Endothelial cell of umbilical vein (primary cell): ENCODE measurements around the gene MICA. TPM values are rescaled to one million over a fixed set of nuclear protein-coding genes. Genes with fewer than 3 reads are reported as not detected.

ENCODE experiments used
- BruUV-seq: library from RNA; stranded (reverse); fragments of 400-500 nt; replicated peaks from 2 replicates; lab custom pipeline; 2021; lab: Mats Ljungman, UMichigan
- CTCF ChIA-PET: fragments of 300-600, 350-600 bp; sonication (Branson Sonifier 250); formaldehyde crosslinking; loops from one replicate; lab custom pipeline; 2021; ENCODE audit warnings: antibody characterized with exemption, inconsistent platforms; lab: Charles Lee
- POLR2A ChIA-PET: fragments of 300-600, 350-600 bp; sonication (Branson Sonifier 250); formaldehyde crosslinking; loops from one replicate; lab custom pipeline; 2021; ENCODE audit warnings: antibody characterized with exemption, inconsistent platforms; lab: Charles Lee
- DNase-seq: peaks from one replicate; pipeline ENCODE4 v3.0.0-alpha.2; 2011; ENCODE audit warnings: low read depth, low spot score
- FAIRE-seq: peaks from 2 replicates; lab custom pipeline; 2011; peaks lifted over from hg19 to GRCh38; lab: Jason Lieb, UNC
- H2AFZ ChIP-seq: 2 replicates; pipeline ENCODE4 v1.6.0; 2012; ENCODE audit warnings: low read depth, low read length, control low read depth, inconsistent platforms
- H3K27ac ChIP-seq: 2 replicates; pipeline ENCODE4 v1.5.1; 2011; ENCODE audit warnings: low read depth, mild to moderate bottlenecking, control low read depth, low read length, moderate library complexity; ENCODE audit not compliant: insufficient read depth
- H3K27me3 ChIP-seq, 2 experiments: 2 replicates each; pipeline versions ENCODE4 v1.6.0 to v1.6.1; 2011; ENCODE audit warnings: low read length in 2 of 2, mixed read lengths in 1 of 2; ENCODE audit not compliant: control insufficient read depth in 2 of 2, insufficient read depth in 2 of 2
- H3K36me3 ChIP-seq, 2 experiments: 2 replicates in 1 of 2; 3 replicates in 1 of 2; pipeline ENCODE4 v1.5.1; 2011; ENCODE audit warnings: low read length in 2 of 2, mild to moderate bottlenecking in 1 of 2, moderate library complexity in 1 of 2; ENCODE audit not compliant: control insufficient read depth in 2 of 2, insufficient read depth in 2 of 2; ENCODE audit errors: extremely low read depth in 1 of 2
- H3K4me1 ChIP-seq: 3 replicates; pipeline ENCODE4 v1.5.1; 2011; ENCODE audit warnings: mild to moderate bottlenecking, low read length; ENCODE audit not compliant: control insufficient read depth, insufficient read depth; ENCODE audit errors: extremely low read depth
- H3K4me2 ChIP-seq: 2 replicates; pipeline ENCODE4 v1.6.1; 2011; ENCODE audit warnings: low read length, control low read depth, mixed read lengths; ENCODE audit not compliant: insufficient read depth
- H3K4me3 ChIP-seq, 3 experiments: fragments of 200-600 bp in 1 of 3; sonication (generic), shearing (Covaris generic) in 1 of 3; replicated peaks in 1 of 3; 2 replicates each; pipeline ENCODE4 v1.5.1; 2011 to 2016; ENCODE audit warnings: control low read depth in 3 of 3, low read length in 3 of 3, mild to moderate bottlenecking in 2 of 3, inconsistent platforms in 1 of 3, low read depth in 1 of 3, moderate library complexity in 1 of 3; ENCODE audit not compliant: insufficient read depth in 1 of 3
- H3K79me2 ChIP-seq: 2 replicates; pipeline ENCODE4 v1.6.0; 2012; ENCODE audit warnings: low read length, inconsistent platforms; ENCODE audit not compliant: control insufficient read depth, insufficient read depth
- H3K9ac ChIP-seq: replicated peaks from 2 replicates; pipeline ENCODE3; 2011; ENCODE audit warnings: low read length, control low read depth; ENCODE audit not compliant: insufficient read depth; ENCODE audit errors: extremely low read depth
- H3K9me1 ChIP-seq: replicated peaks from 3 replicates; pipeline ENCODE4 v1.6.0; 2011; ENCODE audit warnings: mild to moderate bottlenecking, low read length; ENCODE audit not compliant: control insufficient read depth, insufficient read depth; ENCODE audit errors: extremely low read depth
- H3K9me3 ChIP-seq: replicated peaks from 2 replicates; pipeline ENCODE4 v1.5.1; 2012; ENCODE audit warnings: low read length, inconsistent platforms; ENCODE audit not compliant: control insufficient read depth, insufficient read depth
- H4K20me1 ChIP-seq: replicated peaks from 2 replicates; pipeline ENCODE3; 2011; ENCODE audit warnings: mild to moderate bottlenecking, low read length; ENCODE audit not compliant: control insufficient read depth, insufficient read depth; ENCODE audit errors: extremely low read depth
- CTCF ChIP-seq, 2 donors: IDR thresholded peaks; 1 replicate in 1 of 2; 2 replicates in 1 of 2; pipeline ENCODE4 v1.5.1; 2011; ENCODE audit warnings: low read length in 2 of 2, mild to moderate bottlenecking in 2 of 2, moderate library complexity in 2 of 2, control low read depth in 1 of 2, inconsistent platforms in 1 of 2, low read depth in 1 of 2; ENCODE audit not compliant: insufficient read depth in 1 of 2; ENCODE audit errors: extremely low read depth in 1 of 2
- EZH2 ChIP-seq: IDR thresholded peaks from 2 replicates; pipeline ENCODE4 v1.6.1; 2012; ENCODE audit warnings: borderline replicate concordance, low read depth, mild to moderate bottlenecking, moderate library complexity, low read length, inconsistent platforms; ENCODE audit not compliant: severe bottlenecking
- FOS ChIP-seq: IDR thresholded peaks from 2 replicates; pipeline ENCODE4 v1.6.1; 2011; ENCODE audit warnings: mild to moderate bottlenecking, low read length, moderate library complexity, borderline replicate concordance; ENCODE audit not compliant: insufficient read depth
- GATA2 ChIP-seq: IDR thresholded peaks from 2 replicates; pipeline ENCODE4 v1.7.0; 2011; ENCODE audit warnings: low read depth, mild to moderate bottlenecking, moderate library complexity, mixed read lengths, low read length; ENCODE audit not compliant: insufficient read length, insufficient read depth
- JUN ChIP-seq: IDR thresholded peaks from 2 replicates; pipeline ENCODE4 v1.6.1; 2011; ENCODE audit warnings: borderline replicate concordance, low read depth; ENCODE audit not compliant: insufficient read length, insufficient read depth
- MYC ChIP-seq: IDR thresholded peaks from one replicate; pipeline ENCODE4 v1.6.1; 2011; ENCODE audit warnings: mild to moderate bottlenecking, low read depth, low read length
- POLR2A ChIP-seq: IDR thresholded peaks from 2 replicates; pipeline ENCODE4 v1.6.1; 2012; ENCODE audit warnings: low read depth, mild to moderate bottlenecking, control low read depth, low read length
- POLR2AphosphoS5 ChIP-seq: IDR thresholded peaks from 2 replicates; pipeline ENCODE4 v1.6.1; 2012; ENCODE audit warnings: low read depth, mild to moderate bottlenecking, control low read depth, low read length, moderate library complexity; ENCODE audit not compliant: insufficient read depth
- dilution Hi-C: fragments of 300-500 bp; cut with MboI; formaldehyde crosslinking; loops from one replicate; pipeline ENCODE4 v1.15.0; 2019; ENCODE audit warnings: low sequenced_read_pairs; ENCODE audit not compliant: extremely low pct_ligation_motif_present
- intact Hi-C: fragments of 100-400 bp; cut with micrococcal nuclease; formaldehyde crosslinking; loops from one replicate; pipeline ENCODE4 v1.10.0; 2022
- polyA plus RNA-seq, 4 experiments: library from polyadenylated mRNA; depleted of rRNA in 3 of 4; stranded (reverse) in 3 of 4; unstranded in 1 of 4; fragments of >200 nt; gene quantifications; 2 replicates each; pipeline versions ENCODE4 v1.2.1 to v1.2.3, GENCODE V29; 2011 to 2012; ENCODE audit warnings: missing spikeins in 1 of 4
- total RNA-seq: library from RNA; stranded (reverse); gene quantifications from 2 replicates; pipeline ENCODE4 v1.2.3, GENCODE V29; 2021
- TF ChIP-seq, protein P1 (sequence below): IDR thresholded peaks from 2 replicates; pipeline ENCODE4 v1.6.1; 2011; ENCODE audit not compliant: insufficient read depth, insufficient read length

The MICA gene
- total and polyA plus RNA-seq, 2 donors (not counting 3 experiments of a cell fraction or from before 2014, with no cell fraction given), result 42.5 to 99.3 TPM

DNA sequence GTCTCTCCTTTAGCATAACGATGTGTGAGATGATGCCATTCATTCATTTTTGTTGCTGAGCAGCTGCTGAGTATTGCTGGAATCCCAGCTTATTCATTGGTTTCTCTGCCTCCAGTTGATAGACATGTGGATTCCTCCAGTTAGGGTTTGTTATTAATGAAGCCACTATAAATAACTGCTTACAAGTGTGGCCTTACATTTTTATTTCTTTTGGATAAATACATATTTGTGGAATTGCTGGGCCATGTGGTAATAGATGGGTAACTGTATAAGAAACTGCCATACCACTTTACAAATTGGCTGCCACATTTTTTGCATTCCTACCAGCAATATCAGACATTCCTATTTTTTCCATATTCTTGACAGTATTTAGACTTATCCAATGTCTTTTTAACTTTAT is 43.8 kb upstream of the MICA start:
- Histone ChIP-seq H3K36me3 (peaks cover 0 to under 1% of the 10 kb centered on the region in 2 experiments), H3K4me2 (no peak overlapping the region), H3K27ac (no peak overlapping the region), H2AFZ (no peak overlapping the region), H4K20me1 (no peaks in the 10 kb centered on the region), H3K27me3 (peaks cover 32 to 49% of the 10 kb centered on the region in 2 experiments), H3K4me3 (no peak overlapping the region), H3K9me3 (no peaks in the 10 kb centered on the region), H3K9ac (no peak overlapping the region), H3K9me1 (no peaks in the 10 kb centered on the region), H3K4me1 (peaks cover 2% of the 10 kb centered on the region), H3K79me2 (no peaks in the 10 kb centered on the region)
- no peak for FAIRE-seq
- no TSS peak for BruUV-seq
- POLR2A ChIA-PET, result no interaction called here
- intact Hi-C loops (no loop called here), dilution Hi-C loops (no loop called here)
- CTCF ChIA-PET, result no interaction called here
- TF ChIP-seq MYC (no peak), FOS (no peak), JUN (no peak), POLR2A (no peak)
- no peak for DNase-seq

DNA sequence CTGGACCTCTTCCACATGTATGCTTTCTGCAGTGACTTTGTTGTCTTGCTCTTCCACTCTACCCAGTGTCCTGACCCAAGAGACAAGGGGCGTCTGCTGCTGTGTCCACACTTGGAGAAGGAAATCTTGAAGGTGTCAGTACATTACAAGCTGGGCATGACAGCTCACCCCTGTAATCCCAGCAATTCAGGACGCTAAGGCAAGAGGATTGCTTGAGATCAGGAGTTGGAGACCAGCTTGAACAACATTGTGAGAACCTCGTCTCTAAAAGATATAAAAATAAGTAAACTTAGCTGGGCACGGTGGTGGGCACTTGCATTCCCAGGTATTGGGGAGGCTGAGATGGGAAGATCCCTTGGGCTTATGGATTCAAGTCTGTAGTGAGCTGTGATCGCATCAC is 40.6 kb upstream of the MICA start:
- Histone ChIP-seq H3K9ac (no peak overlapping the region), H3K9me1 (no peaks in the 10 kb centered on the region), H3K79me2 (no peaks in the 10 kb centered on the region), H4K20me1 (no peaks in the 10 kb centered on the region), H3K4me2 (no peak overlapping the region), H3K27me3 (peaks cover 42 to 63% of the 10 kb centered on the region in 2 experiments), H3K36me3 (no peaks in the 10 kb centered on the region), H3K9me3 (no peaks in the 10 kb centered on the region), H3K27ac (no peak overlapping the region), H3K4me3 (no peak overlapping the region), H2AFZ (no peak overlapping the region), H3K4me1 (no peaks in the 10 kb centered on the region)
- TF ChIP-seq GATA2 (no peak), FOS (no peak), POLR2AphosphoS5 (no peak), MYC (no peak), JUN (no peak), POLR2A (no peak), CTCF (IDR thresholded peaks at IDR 0.05; ENCODE audit: extremely low read depth in 1 of 2, insufficient read depth in 1 of 2, low read depth in 1 of 2, low read length in 2 of 2) (no peak), EZH2 (no peak)
- TF ChIP-seq, protein P1, sequence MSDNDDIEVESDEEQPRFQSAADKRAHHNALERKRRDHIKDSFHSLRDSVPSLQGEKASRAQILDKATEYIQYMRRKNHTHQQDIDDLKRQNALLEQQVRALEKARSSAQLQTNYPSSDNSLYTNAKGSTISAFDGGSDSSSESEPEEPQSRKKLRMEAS, result no peak
- ChIA-PET POLR2A (no interaction called here), CTCF (interaction anchor here (1.5 kb wide), 1 partner anchor 166 kb away, joined by 4 read pairs; no protein-coding TSS in a partner anchor)
- no peak for DNase-seq
- intact Hi-C loops (no loop called here), dilution Hi-C loops (no loop called here)
- no peak for FAIRE-seq
- no TSS peak for BruUV-seq
